HL-60 (cell line): ENCODE data around the gene GREB1.

ENCODE experiments used
- DNase-seq, 2 experiments: peaks; one replicate each; pipeline ENCODE4 v3.0.0-alpha.2; 2010 to 2020; ENCODE audit warnings: low read depth in 1 of 2, low spot score in 1 of 2
- H3K27ac ChIP-seq: fragments of 250-450 bp; sonication (Bioruptor Pico); replicated peaks from 2 replicates; pipeline ENCODE4 v1.5.1; 2020; ENCODE audit warnings: mild to moderate bottlenecking, moderate library complexity
- H3K27me3 ChIP-seq: fragments of 250-450 bp; sonication (Bioruptor Pico); 2 replicates; pipeline ENCODE4 v1.5.1; 2021; ENCODE audit warnings: mild to moderate bottlenecking, moderate library complexity; ENCODE audit not compliant: insufficient read depth, poor library complexity, severe bottlenecking
- H3K4me3 ChIP-seq: replicated peaks from 2 replicates; pipeline ENCODE4 v1.5.1; 2011; ENCODE audit warnings: mild to moderate bottlenecking, control low read depth, low read length; ENCODE audit not compliant: insufficient read depth
- CTCF ChIP-seq: IDR thresholded peaks from one replicate; pipeline ENCODE4 v1.5.1; 2011; ENCODE audit warnings: low read length, control low read depth, inconsistent platforms; ENCODE audit not compliant: insufficient read depth
- GABPA ChIP-seq: IDR thresholded peaks from 2 replicates; pipeline ENCODE4 v1.6.1; 2012; ENCODE audit warnings: low read depth
- POLR2AphosphoS5 ChIP-seq: IDR thresholded peaks from 2 replicates; pipeline ENCODE4 v1.6.1; 2012; ENCODE audit warnings: low read depth
- REST ChIP-seq: IDR thresholded peaks from 2 replicates; pipeline ENCODE4 v1.6.1; 2012; ENCODE audit warnings: low read depth; ENCODE audit not compliant: insufficient replicate concordance
- SPI1 ChIP-seq: IDR thresholded peaks from 2 replicates; pipeline ENCODE4 v1.6.1; 2012; ENCODE audit warnings: low read depth, mild to moderate bottlenecking, borderline replicate concordance

Gene GREB1

GRCh38 chr2:11530864-11531465, 2.9 kb upstream of the GREB1 start:
- no peak for TF ChIP-seq GABPA
- TF ChIP-seq POLR2AphosphoS5 = no peak
- no peak for TF ChIP-seq CTCF
- TF ChIP-seq REST = no peak
- no peak for TF ChIP-seq SPI1
- no peak overlapping the region for H3K4me3 ChIP-seq
- no peak overlapping the region for H3K27ac ChIP-seq
- DNase-seq = no peak
- H3K27me3 ChIP-seq = no peaks in the 10 kb centered on the region

GRCh38 chr2:11532416-11533055, 1.3 kb upstream of the GREB1 start:
- TF ChIP-seq POLR2AphosphoS5 (no peak), GABPA (no peak), REST (no peak), SPI1 (no peak), CTCF (no peak)
- Histone ChIP-seq H3K27ac (no peak overlapping the region), H3K4me3 (no peak overlapping the region), H3K27me3 (no peaks in the 10 kb centered on the region)
- no peak for DNase-seq

GRCh38 chr2:11534071-11534745, 363 bp downstream of the GREB1 start:
- H3K27me3 ChIP-seq = peaks cover 2% of the 10 kb centered on the region
- no peak for DNase-seq
- no peak overlapping the region for H3K4me3 ChIP-seq

More at GRCh38 chr2:11534071-11534745, 363 bp downstream of the GREB1 start:
- H3K27ac ChIP-seq = no peak overlapping the region
- TF ChIP-seq SPI1 = no peak
- no peak for TF ChIP-seq GABPA
- TF ChIP-seq REST = no peak
- TF ChIP-seq POLR2AphosphoS5 = no peak
- TF ChIP-seq CTCF = no peak
